HG03432 (cell line): Measurements from ENCODE around the gene MN1.

Experiments
- ATAC-seq: cut with Tn5 transposase; IDR thresholded peaks from one replicate; pipeline ENCODE4 v1.9.1; 2021; ENCODE audit warnings: mild to moderate bottlenecking, moderate library complexity; ENCODE audit not compliant: unreplicated experiment

Gene MN1

DNA sequence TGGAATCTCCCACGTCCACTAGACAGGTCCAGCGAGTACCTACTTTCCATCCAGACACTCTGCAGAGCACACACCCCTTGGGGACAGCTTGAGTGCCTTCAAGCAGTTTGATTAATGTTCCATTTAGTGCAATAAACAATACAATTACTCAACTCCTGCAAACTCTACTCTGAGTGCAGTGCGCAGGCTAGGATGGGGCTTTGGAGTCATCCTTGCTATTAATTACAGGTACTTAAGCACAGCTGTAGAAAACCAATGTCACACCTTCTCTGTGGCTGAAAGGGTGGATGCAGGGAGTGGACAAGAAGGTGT is 82.6 kb downstream of the MN1 start:
- ATAC-seq, result no peak

DNA sequence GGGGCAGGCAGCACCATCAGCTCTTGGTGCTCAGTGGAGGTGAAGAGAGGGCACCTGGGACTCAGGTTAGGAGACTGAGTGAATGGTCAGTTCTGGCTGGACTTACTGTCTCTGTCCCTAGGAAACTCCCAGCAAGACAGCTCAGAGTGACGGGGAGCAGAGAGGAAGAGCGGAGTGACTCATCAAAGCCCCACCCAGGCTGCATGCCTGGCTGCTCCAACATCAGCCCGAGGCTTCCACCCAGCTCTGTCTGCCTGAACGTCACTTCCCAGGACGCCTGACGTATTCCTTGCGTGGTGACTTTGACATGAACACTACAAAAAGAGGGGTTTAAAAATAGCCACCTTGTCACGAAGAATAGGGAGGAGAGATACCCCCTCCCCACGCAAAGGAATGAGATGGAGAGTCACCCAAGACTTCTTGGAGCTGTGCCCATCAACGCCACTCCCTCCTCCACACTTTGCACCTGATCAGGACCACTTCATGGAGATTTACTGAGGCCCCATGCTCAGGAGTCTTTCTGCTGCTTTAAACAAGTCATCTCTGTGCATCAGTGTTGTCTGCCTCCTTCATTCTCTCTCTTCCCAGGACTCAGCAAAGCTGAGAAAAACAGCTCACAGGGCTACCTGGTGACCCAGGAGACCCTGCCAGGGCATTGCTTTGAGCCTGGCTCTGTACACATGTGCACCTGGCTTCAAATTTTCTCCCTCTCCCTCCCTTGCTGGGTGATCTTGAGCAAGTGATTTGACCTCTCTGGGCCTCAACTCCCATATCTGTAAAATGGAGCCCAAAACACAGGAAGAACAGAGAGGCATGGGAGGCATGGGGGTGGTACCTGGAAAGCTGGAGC is 83.1 kb downstream of the MN1 start:
- no peak for ATAC-seq

GRCh38 chr22:27717094-27717493 is 84.5 kb downstream of the MN1 start:
- ATAC-seq, result no peak

DNA sequence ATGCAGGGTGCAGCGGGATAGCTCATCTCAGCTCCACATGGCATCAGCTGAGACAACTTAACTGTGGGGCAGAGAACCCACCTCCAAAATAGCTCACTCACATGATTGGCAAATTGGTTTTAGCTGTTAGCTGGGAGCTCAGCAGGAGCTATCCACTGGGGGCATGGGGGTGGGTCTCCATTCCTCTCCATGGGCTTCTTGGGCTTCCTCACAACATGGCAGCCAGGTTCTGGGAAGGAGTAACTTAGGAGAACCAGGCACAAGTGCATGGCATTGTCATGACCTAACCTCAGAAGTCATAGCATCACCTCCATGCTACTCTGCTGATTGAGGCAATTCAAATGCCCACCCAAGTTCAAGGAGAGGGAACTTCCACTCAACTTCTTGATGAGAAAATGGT is 85.5 kb downstream of the MN1 start:
- ATAC-seq, result no peak

- no peak for ATAC-seq
Observed at GRCh38 chr22:27715106-27715505, 86.5 kb downstream of the MN1 start.

- ATAC-seq, result no peak
Observed at GRCh38 chr22:27714068-27714467, 87.5 kb downstream of the MN1 start.

GRCh38 chr22:27713461-27713860 is 88.1 kb downstream of the MN1 start:
- ATAC-seq, result no peak

DNA sequence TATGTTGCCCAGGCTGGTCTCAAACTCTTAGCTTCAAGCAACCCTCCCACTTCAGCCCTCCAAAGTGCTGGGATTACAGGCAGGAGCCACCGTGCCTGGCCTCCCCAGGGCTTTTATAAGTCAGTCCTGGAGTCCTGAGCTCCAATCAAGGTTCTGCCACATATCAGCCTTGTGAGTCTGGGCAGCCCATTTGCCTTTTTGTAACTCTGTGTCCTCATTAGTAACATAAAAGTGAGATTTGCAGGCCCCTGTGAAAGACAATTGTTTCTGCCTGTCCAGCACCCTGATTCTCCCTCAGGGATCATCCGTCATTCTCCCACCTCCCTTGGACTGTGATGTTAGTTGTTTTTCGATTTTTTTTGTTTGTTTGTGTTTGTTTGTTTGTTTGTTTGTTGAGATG is 89.8 kb downstream of the MN1 start:
- ATAC-seq, result no peak

DNA sequence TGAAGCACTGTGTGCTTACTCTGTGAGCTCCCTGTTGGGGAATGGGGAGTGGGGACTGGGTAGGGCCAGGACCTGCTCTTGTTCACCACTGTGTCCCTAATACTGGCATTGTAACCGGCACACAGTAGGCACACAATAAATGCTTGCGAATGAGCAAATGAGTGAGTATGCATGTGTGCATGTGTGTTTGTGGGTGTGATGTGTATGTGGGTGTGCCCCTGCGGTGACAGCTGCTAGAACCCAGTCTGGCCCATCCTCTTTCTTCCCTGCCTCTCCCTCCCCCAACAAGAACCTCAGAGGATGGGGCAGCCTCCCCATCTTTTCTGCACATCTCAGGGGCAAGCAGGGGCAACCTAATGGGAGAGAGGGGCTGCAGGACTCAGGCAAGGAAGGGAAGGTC is 90.5 kb downstream of the MN1 start:
- no peak for ATAC-seq

DNA sequence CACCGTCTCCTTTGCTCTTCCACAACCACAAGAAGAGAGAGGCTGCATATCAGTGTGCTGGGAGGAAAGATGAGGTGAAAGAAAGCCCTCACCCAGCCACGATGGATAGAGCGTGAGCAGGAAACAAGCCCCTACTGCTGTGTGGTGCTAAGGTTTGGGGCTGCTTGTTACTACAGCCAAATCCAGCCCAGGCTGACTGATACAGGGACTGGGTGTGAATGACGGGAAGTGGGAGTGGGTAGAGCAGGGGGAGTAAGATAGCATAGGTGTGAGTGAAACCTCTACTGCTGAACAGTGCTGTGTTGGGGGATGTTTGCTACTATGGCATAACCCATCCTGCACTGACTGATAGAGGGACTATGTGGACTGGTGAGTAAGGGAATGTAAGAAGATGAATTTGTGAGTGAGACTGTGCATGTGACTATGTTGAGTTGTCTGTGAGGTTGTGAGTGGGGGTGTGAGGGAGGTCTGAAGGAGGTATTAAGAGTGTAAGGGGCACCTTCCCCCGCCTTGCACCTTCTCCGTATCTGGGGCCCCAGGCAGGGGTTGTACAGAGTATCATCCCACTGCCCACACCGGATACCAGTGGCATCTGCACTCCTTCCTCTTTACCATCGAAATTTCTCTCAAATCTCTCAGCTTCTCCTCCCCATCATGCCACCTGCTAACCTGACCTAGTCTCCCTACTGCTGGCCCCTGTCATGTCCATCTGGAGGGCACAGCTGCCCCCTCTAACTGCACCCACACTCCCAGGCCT is 91.5 kb downstream of the MN1 start:
- no peak for ATAC-seq

GRCh38 chr22:27706489-27706888 is 95.1 kb downstream of the MN1 start:
- ATAC-seq, result no peak

- ATAC-seq, result no peak
Observed at GRCh38 chr22:27705408-27706080, 96.0 kb downstream of the MN1 start.

- no peak for ATAC-seq
Observed at GRCh38 chr22:27704581-27704980, 97.0 kb downstream of the MN1 start.

GRCh38 chr22:27699383-27700019 is 102.1 kb downstream of the MN1 start:
- ATAC-seq, result no peak

- no peak for ATAC-seq
Observed at GRCh38 chr22:27698813-27699212, 102.7 kb downstream of the MN1 start.
